Sigmoid colon (tissue), 7 donors: ENCODE measurements around the gene EGR4. TPM values are rescaled to one million over a fixed set of nuclear protein-coding genes. Genes with fewer than 3 reads are reported as not detected.

Experiments
- DNase-seq: peaks from one replicate; pipeline ENCODE4 v3.0.0-alpha.2; 2019
- H3K27ac ChIP-seq, 4 donors: fragments of 200-600 bp; sonication (generic); one replicate each; pipeline ENCODE4 v1.5.1; 2016 to 2019; ENCODE audit warnings: mild to moderate bottlenecking in 1 of 4
- H3K27me3 ChIP-seq, 3 donors: fragments of 200-600 bp; sonication (generic); one replicate each; pipeline ENCODE4 v1.5.1; 2019; ENCODE audit warnings: mild to moderate bottlenecking in 1 of 3
- H3K36me3 ChIP-seq, 4 donors: fragments of 200-600 bp; sonication (generic); one replicate each; pipeline ENCODE4 v1.5.1; 2016 to 2019
- H3K4me1 ChIP-seq, 4 donors: fragments of 200-600 bp; sonication (generic); one replicate each; pipeline ENCODE4 v1.5.1; 2017 to 2019
- H3K4me3 ChIP-seq, 4 donors: fragments of 200-600 bp; sonication (generic); one replicate each; pipeline ENCODE4 v1.5.1; 2017 to 2019; ENCODE audit warnings: mild to moderate bottlenecking in 2 of 4, moderate library complexity in 1 of 4
- H3K9me3 ChIP-seq, 4 donors: fragments of 200-600 bp in 3 of 4; sonication (generic) in 3 of 4; one replicate each; pipeline versions ENCODE4 v1.5.1 to v1.6.1; 2013 to 2019
- CTCF ChIP-seq, 4 experiments: fragments of 450-650 bp in 3 of 4; fragments of 200-600 bp in 1 of 4; IDR thresholded peaks; one replicate each; pipeline ENCODE4 v1.5.1; 2016 to 2019; ENCODE audit warnings: antibody characterized with exemption in 4 of 4, mild to moderate bottlenecking in 3 of 4, moderate library complexity in 2 of 4
- EP300 ChIP-seq, 4 donors: sonication (generic); formaldehyde crosslinking; IDR thresholded peaks; one replicate each; pipeline ENCODE4 v1.6.1; 2017; ENCODE audit warnings: antibody characterized with exemption in 4 of 4
- POLR2A ChIP-seq, 2 donors: fragments of 450-650 bp; IDR thresholded peaks; one replicate each; pipeline ENCODE4 v1.6.1; 2016; ENCODE audit warnings: antibody characterized with exemption in 2 of 2, mild to moderate bottlenecking in 2 of 2, moderate library complexity in 2 of 2
- POLR2AphosphoS5 ChIP-seq, 4 donors: sonication (generic); formaldehyde crosslinking; IDR thresholded peaks; one replicate each; pipeline ENCODE4 v1.6.1; 2017; ENCODE audit warnings: antibody characterized with exemption in 4 of 4
- WGBS, 2 donors: extraction: QIAGEN DNeasy Blood & Tissue Kit; methylation state at CpG; one replicate each; pipeline ENCODE4 v1.1.7; 2013; 5-methylcytosine and 5-hydroxymethylcytosine counted together
- intact Hi-C: fragments of 100-400 bp; cut with DNase I; formaldehyde crosslinking; loops from one replicate; pipeline ENCODE4 v1.15.1; 2023
- polyA plus RNA-seq, 3 donors: library from polyadenylated mRNA; stranded (reverse); fragments of 200-250 nt; gene quantifications; one replicate each; pipeline ENCODE4 v1.2.3, GENCODE V29; 2013
- total RNA-seq, 4 donors: library from RNA; depleted of rRNA; stranded (reverse); fragments of >200 nt; gene quantifications; one replicate each; pipeline ENCODE4 v1.1.0, GENCODE V29; 2016
- donor health status: healthy with polysubstance abuse.
- donor health status: Bipolar disorder and iron deficiency.
- donor health status: healthy.

The EGR4 gene
- total and polyA plus RNA-seq, 7 donors = 0.07 to 0.14 TPM; not detected in 5

GRCh38 chr2:73269686-73270465, 23.5 kb downstream of the EGR4 start:
- H3K27me3 ChIP-seq = peaks cover 20 to 51% (median 45%) of the 10 kb centered on the region in 3 donors
- H3K9me3 ChIP-seq = no peaks in the 10 kb centered on the region
- TF ChIP-seq CTCF (IDR thresholded peaks at IDR 0.05) (no peak), POLR2AphosphoS5 (IDR thresholded peaks at IDR 0.05) (no peak), EP300 (IDR thresholded peaks at IDR 0.05) (no peak), POLR2A (IDR thresholded peaks at IDR 0.05) (no peak)
- no peak overlapping the region for H3K27ac ChIP-seq
- 13 to 29% methylated on average over 22 of the region's 22 CpGs for WGBS, 2 donors
- no peaks in the 10 kb centered on the region for H3K36me3 ChIP-seq
- no peak for DNase-seq
- intact Hi-C loops = no loop called here
- peaks cover 0 to 17% (median 10%) of the 10 kb centered on the region in 4 donors for H3K4me1 ChIP-seq
- H3K4me3 ChIP-seq = peak overlapping the region in 2 of 4 donors; percentile 7 to 10

GRCh38 chr2:73268830-73269685, 24.3 kb downstream of the EGR4 start:
- Histone ChIP-seq H3K4me1 (peaks cover 0 to 17% (median 10%) of the 10 kb centered on the region in 4 donors), H3K27me3 (peaks cover 20 to 51% (median 45%) of the 10 kb centered on the region in 3 donors), H3K9me3 (no peaks in the 10 kb centered on the region), H3K4me3 (peak overlapping the region in 3 of 4 donors; percentile 7 to 27 (median 10)), H3K36me3 (no peaks in the 10 kb centered on the region), H3K27ac (no peak overlapping the region)
- no peak for DNase-seq
- WGBS, 2 donors = 7 to 24% methylated on average over 113 of the region's 113 CpGs
- TF ChIP-seq EP300 (IDR thresholded peaks at IDR 0.05) (no peak), POLR2AphosphoS5 (IDR thresholded peaks at IDR 0.05) (no peak), CTCF (IDR thresholded peaks at IDR 0.05) (no peak), POLR2A (IDR thresholded peaks at IDR 0.05) (no peak)
- intact Hi-C loops = no loop called here

GRCh38 chr2:73268366-73268829, 24.9 kb downstream of the EGR4 start:
- no peak for TF ChIP-seq CTCF (IDR thresholded peaks at IDR 0.05)
- TF ChIP-seq POLR2A (IDR thresholded peaks at IDR 0.05) = no peak
- no peak for TF ChIP-seq POLR2AphosphoS5 (IDR thresholded peaks at IDR 0.05)
- TF ChIP-seq EP300 (IDR thresholded peaks at IDR 0.05) = no peak
- intact Hi-C loops = no loop called here
- peaks cover 20 to 51% (median 45%) of the 10 kb centered on the region in 3 donors for H3K27me3 ChIP-seq
- H3K4me1 ChIP-seq = peaks cover 0 to 17% (median 10%) of the 10 kb centered on the region in 4 donors
- no peaks in the 10 kb centered on the region for H3K9me3 ChIP-seq
- peak overlapping the region in 2 of 4 donors; percentile 10 to 27 for H3K4me3 ChIP-seq
- no peak for DNase-seq
- WGBS, 2 donors = 22 to 62% methylated on average over 14 of the region's 14 CpGs
- no peak overlapping the region for H3K27ac ChIP-seq
- H3K36me3 ChIP-seq = no peaks in the 10 kb centered on the region

GRCh38 chr2:73267008-73267407, 26.3 kb downstream of the EGR4 start:
- Histone ChIP-seq H3K4me1 (peaks cover 0 to 17% (median 10%) of the 10 kb centered on the region in 4 donors), H3K27me3 (peaks cover 20 to 51% (median 45%) of the 10 kb centered on the region in 3 donors), H3K9me3 (no peaks in the 10 kb centered on the region), H3K4me3 (no peak overlapping the region), H3K36me3 (no peaks in the 10 kb centered on the region), H3K27ac (no peak overlapping the region)
- intact Hi-C loops = no loop called here
- 96 to 98% methylated on average over 4 of the region's 4 CpGs for WGBS, 2 donors
- no peak for TF ChIP-seq POLR2AphosphoS5 (IDR thresholded peaks at IDR 0.05)
- TF ChIP-seq EP300 (IDR thresholded peaks at IDR 0.05) = no peak
- no peak for TF ChIP-seq POLR2A (IDR thresholded peaks at IDR 0.05)
- TF ChIP-seq CTCF (IDR thresholded peaks at IDR 0.05) = no peak
- no peak for DNase-seq
